IMR-90 (cell line): ENCODE measurements around the gene WBP1. TPM values are rescaled to one million over a fixed set of nuclear protein-coding genes. Genes with fewer than 3 reads are reported as not detected.

Source experiments
- ATAC-seq: fragments of 200-7000 bp; cut with Tn5 transposase; 2 replicates; pipeline ENCODE4 v1.9.1; 2020; ENCODE audit warnings: low read depth, mild to moderate bottlenecking, moderate library complexity
- BruUV-seq: library from RNA; stranded (reverse); fragments of 400-500 nt; replicated peaks from 2 replicates; lab custom pipeline; 2021; lab: Mats Ljungman, UMichigan
- CTCF ChIA-PET: fragments of 300-600 bp; formaldehyde crosslinking; extraction: SDS; loops from one replicate; lab custom pipeline; 2021; ENCODE audit warnings: antibody characterized with exemption; lab: Yijun Ruan, JAX
- POLR2A ChIA-PET: fragments of 300-600 bp; sonication (Branson Sonifier 250); formaldehyde crosslinking; loops from one replicate; lab custom pipeline; 2022; ENCODE audit warnings: antibody characterized with exemption; ENCODE audit not compliant: unreplicated experiment; lab: Charles Lee
- DNase-seq: peaks from one replicate; pipeline ENCODE4 v3.0.0; 2013
- H2AFZ ChIP-seq: replicated peaks from 2 replicates; pipeline ENCODE3; 2013; ENCODE audit warnings: low read length, mild to moderate bottlenecking; ENCODE audit not compliant: poor library complexity
- H2AK5ac ChIP-seq: 2 replicates; pipeline ENCODE4 v1.6.1; 2013; ENCODE audit warnings: low read depth, low read length, inconsistent platforms
- H2AK9ac ChIP-seq: replicated peaks from 2 replicates; pipeline ENCODE3; 2013; ENCODE audit warnings: mild to moderate bottlenecking, low read depth, low read length, moderate library complexity; ENCODE audit not compliant: poor library complexity
- H2BK120ac ChIP-seq: 2 replicates; pipeline ENCODE4 v1.6.1; 2013; ENCODE audit warnings: low read depth, low read length, inconsistent platforms
- H2BK15ac ChIP-seq: 3 replicates; pipeline ENCODE4 v1.6.1; 2013; ENCODE audit warnings: low read depth, low read length, inconsistent platforms
- H2BK20ac ChIP-seq: 2 replicates; pipeline ENCODE4 v1.6.1; 2013; ENCODE audit warnings: low read depth, mild to moderate bottlenecking, inconsistent platforms, low read length, moderate library complexity
- H2BK5ac ChIP-seq: 2 replicates; pipeline ENCODE4 v1.6.1; 2013; ENCODE audit warnings: mild to moderate bottlenecking, low read depth, low read length, inconsistent platforms; ENCODE audit not compliant: poor library complexity, severe bottlenecking
- H3K14ac ChIP-seq: replicated peaks from 2 replicates; pipeline ENCODE4 v1.6.1; 2013; ENCODE audit warnings: low read depth, low read length, inconsistent platforms
- H3K18ac ChIP-seq: 2 replicates; pipeline ENCODE4 v1.6.1; 2013; ENCODE audit warnings: low read depth, low read length, control low read depth
- H3K23ac ChIP-seq: 2 replicates; pipeline ENCODE4 v1.6.1; 2013; ENCODE audit warnings: low read depth, low read length, inconsistent platforms
- H3K27ac ChIP-seq: 2 replicates; pipeline ENCODE4 v1.5.1; 2013; ENCODE audit warnings: mild to moderate bottlenecking, control low read depth, low read length; ENCODE audit not compliant: insufficient read depth
- H3K27me3 ChIP-seq: 2 replicates; pipeline ENCODE4 v1.6.1; 2013; ENCODE audit warnings: low read length; ENCODE audit not compliant: control insufficient read depth, insufficient read depth
- H3K36me3 ChIP-seq: 2 replicates; pipeline ENCODE4 v1.6.1; 2013; ENCODE audit warnings: low read length, mixed read lengths; ENCODE audit not compliant: control insufficient read depth, insufficient read depth
- H3K4ac ChIP-seq: 2 replicates; pipeline ENCODE4 v1.6.1; 2013; ENCODE audit warnings: low read depth, low read length, inconsistent platforms
- H3K4me1 ChIP-seq: 2 replicates; pipeline ENCODE4 v1.6.1; 2013; ENCODE audit warnings: low read length, mixed read lengths; ENCODE audit not compliant: control insufficient read depth, insufficient read depth
- H3K4me2 ChIP-seq: 2 replicates; pipeline ENCODE4 v1.6.1; 2013; ENCODE audit warnings: low read depth, mild to moderate bottlenecking, control low read depth, low read length, moderate library complexity
- H3K4me3 ChIP-seq: 2 replicates; pipeline ENCODE4 v1.5.1; 2013; ENCODE audit warnings: low read depth, mild to moderate bottlenecking, control low read depth, low read length, moderate library complexity; ENCODE audit not compliant: insufficient read depth
- H3K56ac ChIP-seq: 2 replicates; pipeline ENCODE4 v1.6.1; 2013; ENCODE audit warnings: low read length, inconsistent platforms; ENCODE audit not compliant: insufficient read depth; ENCODE audit errors: extremely low read depth
- H3K79me1 ChIP-seq, 2 experiments: 2 replicates each; pipeline ENCODE4 v1.6.1; 2013; ENCODE audit warnings: low read length in 2 of 2, inconsistent platforms in 1 of 2, low read depth in 1 of 2
- H3K9ac ChIP-seq: 2 replicates; pipeline ENCODE4 v1.6.1; 2013; ENCODE audit warnings: low read depth, low read length, control low read depth
- H3K9me1 ChIP-seq: 2 replicates; pipeline ENCODE4 v1.6.1; 2013; ENCODE audit warnings: low read length, inconsistent platforms; ENCODE audit not compliant: insufficient read depth
- H3K9me3 ChIP-seq: 2 replicates; pipeline ENCODE4 v1.6.1; 2013; ENCODE audit warnings: low read length; ENCODE audit not compliant: control insufficient read depth, insufficient read depth
- H4K20me1 ChIP-seq: 2 replicates; pipeline ENCODE4 v1.6.1; 2013; ENCODE audit warnings: low read length, inconsistent platforms; ENCODE audit not compliant: insufficient read depth
- H4K5ac ChIP-seq: 2 replicates; pipeline ENCODE4 v1.6.1; 2013; ENCODE audit warnings: mild to moderate bottlenecking, low read depth, low read length, control low read depth
- H4K8ac ChIP-seq, 2 experiments: 2 replicates each; pipeline ENCODE4 v1.6.1; 2013; ENCODE audit warnings: low read depth in 2 of 2, low read length in 2 of 2, control low read depth in 1 of 2, inconsistent platforms in 1 of 2
- H4K91ac ChIP-seq: 2 replicates; pipeline ENCODE4 v1.6.1; 2013; ENCODE audit warnings: low read depth, low read length, inconsistent platforms; ENCODE audit not compliant: insufficient read depth
- NFE2L2 ChIP-seq: fragments of 150-350 bp; IDR thresholded peaks from 2 replicates; pipeline ENCODE4 v1.6.1; 2016; ENCODE audit warnings: low read depth, mild to moderate bottlenecking, low read length
- RAD21 ChIP-seq: IDR thresholded peaks from 2 replicates; pipeline ENCODE4 v1.6.1; 2012; ENCODE audit warnings: low read length, improper control_type of control experiment
- WGBS, 2 experiments: methylation state at CpG; one replicate each; pipeline versions ENCODE4 v1.1.5 to v1.1.7; 2013; ENCODE audit warnings: missing lambda C conversion rate in 2 of 2; ENCODE audit not compliant: insufficient read length in 1 of 2; ENCODE audit errors: extremely low coverage in 2 of 2; 5-methylcytosine and 5-hydroxymethylcytosine counted together
- dilution Hi-C: fragments of 300-500 bp; cut with HindIII; formaldehyde crosslinking; loops from one replicate; pipeline ENCODE4 v1.14.3; 2018; ENCODE audit warnings: low sequenced_read_pairs; ENCODE audit not compliant: unreplicated experiment
- in situ Hi-C: fragments of 300-500 bp; cut with MboI; formaldehyde crosslinking; loops from 3 replicates; pipeline ENCODE4 v1.14.3; 2019; ENCODE audit warnings: low sequenced_read_pairs, inconsistent platforms, mixed read lengths
- intact Hi-C: fragments of 100-400 bp; cut with micrococcal nuclease; formaldehyde crosslinking; loops from 2 replicates; pipeline ENCODE4 v1.10.0; 2022
- polyA plus RNA-seq, 3 experiments: library from polyadenylated mRNA; depleted of rRNA; stranded (reverse); fragments of >200 nt; gene quantifications; 2 replicates each; pipeline ENCODE4 v1.2.3, GENCODE V29; 2012; ENCODE audit warnings: low replicate concordance in 1 of 3
- total RNA-seq: library from RNA; depleted of rRNA; stranded (reverse); fragments of >200 nt; gene quantifications from 2 replicates; pipeline ENCODE4 v1.2.3, GENCODE V29; 2012

The WBP1 gene
- total and polyA plus RNA-seq, 2 of the 4 experiments (the other 2 are of a cell fraction), result 22.9 to 78.5 TPM

DNA sequence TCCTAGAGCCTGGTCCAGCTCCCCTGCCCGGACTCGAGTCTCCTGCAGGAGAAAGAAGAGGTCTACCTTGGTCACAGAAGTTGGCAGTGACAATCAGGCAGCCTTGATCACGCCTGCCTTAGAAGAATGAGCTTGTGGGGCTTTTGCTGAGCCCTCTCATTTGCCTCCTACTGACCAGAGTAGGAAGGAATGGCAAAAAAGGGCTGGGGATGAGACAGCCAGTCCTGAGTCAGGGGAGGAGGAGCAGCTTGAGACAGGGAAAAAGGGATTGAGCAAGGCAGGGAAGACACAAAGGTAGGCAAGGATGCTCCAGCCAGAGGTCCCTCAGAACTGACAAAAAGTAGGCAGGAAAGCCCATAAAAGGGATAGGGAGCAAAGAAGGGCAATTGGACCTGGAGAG is 30.7 kb upstream of the WBP1 start:
- Histone ChIP-seq H3K36me3 (peaks cover 69% of the 10 kb centered on the region), H4K91ac (no peak overlapping the region), H3K4me3 (no peak overlapping the region), H3K79me1 (peaks cover 2 to 8% of the 10 kb centered on the region in 2 experiments; a peak in 2 of 4 replicates), H2BK5ac (no peak overlapping the region), H3K27ac (no peak overlapping the region), H3K9me3 (no peaks in the 10 kb centered on the region), H4K8ac (no peak overlapping the region), H2AK5ac (no peak overlapping the region), H3K9ac (no peak overlapping the region), H2BK120ac (no peak overlapping the region), H3K14ac (no peak overlapping the region), H3K27me3 (no peaks in the 10 kb centered on the region), H2AK9ac (peak overlapping the region; percentile 30), H3K18ac (no peak overlapping the region), H3K56ac (no peak overlapping the region), H3K9me1 (peaks cover 4% of the 10 kb centered on the region; the same call in 1 of the 2 replicates), H2AFZ (no peak overlapping the region), H3K4me2 (no peak overlapping the region), H3K4ac (no peak overlapping the region), H3K23ac (no peak overlapping the region), H4K5ac (no peak overlapping the region), H2BK15ac (no peak overlapping the region), H3K4me1 (no peaks in the 10 kb centered on the region), H2BK20ac (no peak overlapping the region), H4K20me1 (0 out of 2 replicates have a peak, but pooled peaks cover 3% of the 10 kb centered on the region)
- CTCF ChIA-PET, result no interaction called here
- BruUV-seq, result no TSS peak
- in situ Hi-C loops, result no loop called here
- dilution Hi-C loops, result no loop called here
- POLR2A ChIA-PET, result no interaction called here
- intact Hi-C loops, result no loop called here
- ATAC-seq (peak; percentile 25; the same call in 1 of the 2 replicates), DNase-seq (peak; percentile 25)
- TF ChIP-seq RAD21 (no peak), NFE2L2 (no peak)
- 100% methylated on average over 2 of the region's 3 CpGs; no CpG with 5 or more reads in 1 of the 2 experiments for WGBS, 2 experiments
